Muscle of back (tissue), 11 donors: ENCODE measurements around the gene PYCR2. TPM values are rescaled to one million over a fixed set of nuclear protein-coding genes. Genes with fewer than 3 reads are reported as not detected.

ENCODE experiments used
- DNase-seq, 3 donors: peaks; one replicate each; pipeline versions ENCODE4 v3.0.0 to v3.0.0-alpha.2; 2013
- polyA plus RNA-seq, 10 donors: library from polyadenylated mRNA; unstranded; fragments of 120-200 nt; gene quantifications; one replicate each; pipeline ENCODE4 v1.2.1, GENCODE V29; 2013; ENCODE audit not compliant: insufficient read length in 10 of 10

The PYCR2 gene
- polyA plus RNA-seq, 10 donors = 26.9 to 37.7 (median 32.3) TPM

GRCh38 chr1:225879521-225880221 lies 44.4 kb downstream of the PYCR2 start:
- DNase-seq = no peak

- DNase-seq = no peak
Measured at GRCh38 chr1:225878282-225878681, 45.8 kb downstream of the PYCR2 start.

GRCh38 chr1:225877580-225877979 lies 46.5 kb downstream of the PYCR2 start:
- peak; percentile 41 to 63 (median 43) for DNase-seq

GRCh38 chr1:225876900-225877510 lies 47.0 kb downstream of the PYCR2 start:
- no peak for DNase-seq

- DNase-seq = no peak
Measured at GRCh38 chr1:225875044-225875815, 48.8 kb downstream of the PYCR2 start.

- no peak for DNase-seq
Measured at GRCh38 chr1:225874431-225874830, 49.6 kb downstream of the PYCR2 start.

- DNase-seq = no peak
Measured at GRCh38 chr1:225873281-225873850, 50.7 kb downstream of the PYCR2 start.

GRCh38 chr1:225872075-225872430 lies 52.0 kb downstream of the PYCR2 start:
- no peak for DNase-seq

GRCh38 chr1:225871359-225872074 lies 52.5 kb downstream of the PYCR2 start:
- DNase-seq = no peak

GRCh38 chr1:225870911-225871310 lies 53.1 kb downstream of the PYCR2 start:
- DNase-seq = no peak

Other genes starting within 250 kb of the PYCR2 start
- gene SRP9, start 146.4 kb downstream of the PYCR2 start, polyA plus RNA-seq = 100 to 1,000 TPM; 180 to 250 (median 213) TPM
- 10 to 100 TPM; 27.8 to 43.3 (median 32.3) TPM for gene EPHX1, start 114.1 kb downstream of the PYCR2 start, polyA plus RNA-seq
- gene TMEM63A, start 41.9 kb downstream of the PYCR2 start, polyA plus RNA-seq = 10 to 100 TPM; 15.6 to 41.8 (median 22.4) TPM
- gene LEFTY1, start 35.1 kb downstream of the PYCR2 start, polyA plus RNA-seq = under 1 TPM in 8 of 10 donors, not detected in 2; 0.18 to 0.48 (median 0.31) TPM
- 1 to 10 TPM; 2.1 to 6.7 (median 3.6) TPM for gene LEFTY2, start 17.0 kb upstream of the PYCR2 start, polyA plus RNA-seq
- 10 to 100 TPM; 11.7 to 17.4 (median 14.8) TPM for gene SDE2, start 75.1 kb upstream of the PYCR2 start, polyA plus RNA-seq
- gene H3-3A, start 138.5 kb upstream of the PYCR2 start, polyA plus RNA-seq = 100 to 1,000 TPM; 631 to 870 (median 684) TPM